GM12878 (cell line): Measurements from ENCODE around the gene RPLP2. TPM values are rescaled to one million over a fixed set of nuclear protein-coding genes. Genes with fewer than 3 reads are reported as not detected.
A peak's percentile ranks its signal among the peaks of the same experiment; 100 is the strongest.

ENCODE experiments used
- ATAC-seq: fragments of 200-7000 bp; cut with Tn5 transposase; 3 replicates; pipeline ENCODE4 v1.9.1; 2020; ENCODE audit warnings: mild to moderate bottlenecking, moderate library complexity
- BruUV-seq: library from RNA; stranded (reverse); fragments of 400-500 nt; replicated peaks from 2 replicates; lab custom pipeline; 2021; lab: Mats Ljungman, UMichigan
- CTCF ChIA-PET: fragments of 300-600 bp; sonication (Branson Sonifier 250); formaldehyde crosslinking; extraction: SDS; loops from one replicate; lab custom pipeline; 2021; ENCODE audit warnings: inconsistent platforms; lab: Yijun Ruan, JAX
- POLR2A ChIA-PET: fragments of 350-600 bp; formaldehyde crosslinking; extraction: SDS; loops from one replicate; lab custom pipeline; 2021; ENCODE audit warnings: inconsistent platforms; lab: Charles Lee
- RAD21 ChIA-PET: fragments of 300-600 bp; sonication (Branson Sonifier 250); formaldehyde crosslinking; loops from one replicate; lab custom pipeline; 2023; ENCODE audit warnings: antibody characterized with exemption; ENCODE audit not compliant: unreplicated experiment; lab: Charles Lee
- SMC1A ChIA-PET: fragments of 300-600 bp; sonication (Branson Sonifier 250); formaldehyde crosslinking; loops from one replicate; lab custom pipeline; 2023; ENCODE audit not compliant: unreplicated experiment, uncharacterized antibody; lab: Charles Lee
- DNase-seq: peaks from one replicate; pipeline ENCODE4 v3.0.0-alpha.2; 2011; ENCODE audit warnings: low read depth, low spot score
- FAIRE-seq: peaks from 3 replicates; lab custom pipeline; 2011; peaks lifted over from hg19 to GRCh38; lab: Jason Lieb, UNC
- H2AFZ ChIP-seq: 2 replicates; pipeline ENCODE4 v1.6.0; 2011; ENCODE audit warnings: low read depth, low read length, control low read depth; ENCODE audit not compliant: control insufficient read depth
- H3K27ac ChIP-seq: 2 replicates; pipeline ENCODE4 v1.5.1; 2011; ENCODE audit warnings: control low read depth; ENCODE audit not compliant: control insufficient read depth, insufficient read depth
- H3K27me3 ChIP-seq, 2 experiments: replicated peaks in 1 of 2; 2 replicates each; pipeline versions ENCODE4 v1.6.0 to v1.6.1; 2011; ENCODE audit warnings: low read length in 1 of 2; ENCODE audit not compliant: control insufficient read depth in 2 of 2, insufficient read depth in 2 of 2
- H3K36me3 ChIP-seq, 2 experiments: 2 replicates each; pipeline ENCODE4 v1.5.1; 2011; ENCODE audit warnings: low read length in 1 of 2; ENCODE audit not compliant: control insufficient read depth in 2 of 2, insufficient read depth in 2 of 2
- H3K4me1 ChIP-seq: 2 replicates; pipeline ENCODE4 v1.6.1; 2011; ENCODE audit warnings: mild to moderate bottlenecking, low read length, moderate library complexity, mixed read lengths; ENCODE audit not compliant: control insufficient read depth, insufficient read depth
- H3K4me2 ChIP-seq: 2 replicates; pipeline ENCODE4 v1.6.0; 2011; ENCODE audit warnings: control low read depth; ENCODE audit not compliant: control insufficient read depth, insufficient read depth
- H3K4me3 ChIP-seq: fragments of 200-600 bp; sonication (generic); 2 replicates; pipeline ENCODE4 v1.5.1; 2016
- H3K79me2 ChIP-seq: 2 replicates; pipeline ENCODE4 v1.6.0; 2011; ENCODE audit warnings: low read length; ENCODE audit not compliant: control insufficient read depth, insufficient read depth
- H3K9ac ChIP-seq: 2 replicates; pipeline ENCODE4 v1.8.0; 2011; ENCODE audit warnings: low read length, control low read depth, mixed read lengths; ENCODE audit not compliant: control insufficient read depth, insufficient read depth
- H3K9me3 ChIP-seq: replicated peaks from 3 replicates; pipeline ENCODE4 v1.5.1; 2011; ENCODE audit warnings: mild to moderate bottlenecking, low read length; ENCODE audit not compliant: control insufficient read depth, insufficient read depth
- H4K20me1 ChIP-seq: 2 replicates; pipeline ENCODE4 v1.6.0; 2011; ENCODE audit not compliant: control insufficient read depth, insufficient read depth
- ATF3 ChIP-seq: IDR thresholded peaks from 2 replicates; pipeline ENCODE4 v1.6.1; 2011; ENCODE audit warnings: low read depth, mild to moderate bottlenecking, low read length, moderate library complexity, borderline replicate concordance; ENCODE audit errors: extremely low read depth
- JUND ChIP-seq: IDR thresholded peaks from 2 replicates; pipeline ENCODE4 v1.6.1; 2012; ENCODE audit warnings: low read depth, mild to moderate bottlenecking, low read length, improper control_type of control experiment, moderate library complexity
- MTA3 ChIP-seq: IDR thresholded peaks from 2 replicates; pipeline ENCODE4 v1.6.1; 2012; ENCODE audit warnings: low read length, inconsistent platforms, borderline replicate concordance
- MYB ChIP-seq: fragments of 150-350 bp; IDR thresholded peaks from 2 replicates; pipeline ENCODE4 v1.6.1; 2014; ENCODE audit warnings: mild to moderate bottlenecking, low read depth, low read length, borderline replicate concordance
- NFXL1 ChIP-seq: fragments of 450-650 bp; IDR thresholded peaks from 2 replicates; pipeline ENCODE4 v1.6.1; 2017; ENCODE audit warnings: antibody characterized with exemption, mild to moderate bottlenecking, borderline replicate concordance
- PAX8 ChIP-seq: fragments of 450-650 bp; IDR thresholded peaks from 2 replicates; pipeline ENCODE4 v1.6.1; 2017; ENCODE audit warnings: mild to moderate bottlenecking, moderate library complexity
- POLR2A ChIP-seq: IDR thresholded peaks from 2 replicates; pipeline ENCODE4 v1.6.1; 2011; ENCODE audit warnings: low read depth, mild to moderate bottlenecking, low read length
- RFX5 ChIP-seq: IDR thresholded peaks from 2 replicates; pipeline ENCODE4 v1.6.1; 2011; ENCODE audit warnings: low read depth, low read length, improper control_type of control experiment
- WGBS: methylation state at CpG from one replicate; pipeline ENCODE4 v1.1.6; 2016; ENCODE audit warnings: low lambda C conversion rate; ENCODE audit not compliant: insufficient replicate concordance, insufficient coverage; ENCODE audit errors: missing lambda C conversion rate; 5-methylcytosine and 5-hydroxymethylcytosine counted together
- in situ Hi-C: fragments of 300-500 bp; cut with MboI; formaldehyde crosslinking; loops from 9 replicates; pipeline ENCODE4 v1.14.3; 2018; ENCODE audit warnings: mixed read lengths
- intact Hi-C: fragments of 100-400 bp; cut with micrococcal nuclease; formaldehyde crosslinking; loops from one replicate; pipeline ENCODE4 v1.14.2; 2022; ENCODE audit not compliant: unreplicated experiment
- polyA plus RNA-seq, 11 experiments: library from polyadenylated mRNA; depleted of rRNA in 4 of 11; unstranded in 6 of 11; stranded (reverse) in 5 of 11; fragments of >200 nt; fragmentation: Nextera tagmentation in 4 of 11; fragmentation: Illumina TruSeq in 1 of 11; extraction: Ambion mirVana in 4 of 11; extraction: Trizol in 1 of 11; gene quantifications; 1 replicate in 1 of 11; 2 replicates in 10 of 11; pipeline versions ENCODE4 v1.2.1 to v1.2.3, GENCODE V29; 2011 to 2016; ENCODE audit warnings: inconsistent platforms in 2 of 11, missing spikeins in 2 of 11, low read depth in 1 of 11
- total RNA-seq, 4 experiments: library from RNA; depleted of rRNA in 3 of 4; stranded (reverse); fragments of >200 nt in 3 of 4; fragmentation: Illumina TruSeq in 1 of 4; extraction: Trizol in 1 of 4; gene quantifications; 2 replicates each; pipeline versions ENCODE4 v1.2.1 to v1.2.3, GENCODE V29; 2013 to 2021
- TF ChIP-seq, protein P1 (sequence below): fragments of 450-650 bp; IDR thresholded peaks from 2 replicates; pipeline ENCODE4 v1.6.1; 2017; ENCODE audit warnings: mild to moderate bottlenecking, moderate library complexity
- TF ChIP-seq, protein P2 (sequence below): fragments of 450-650 bp; IDR thresholded peaks from 2 replicates; pipeline ENCODE4 v1.6.1; 2018; ENCODE audit warnings: mild to moderate bottlenecking, low read depth, moderate library complexity; ENCODE audit not compliant: partially characterized antibody

Gene RPLP2
- total and polyA plus RNA-seq, 10 of the 15 experiments (the other 5 are each of a cell fraction or from before 2014, with no cell fraction given), result 488 to 3,558 (median 1,481) TPM

GRCh38 chr11:812390-812789 lies 2.6 kb downstream of the RPLP2 start:
- no peak overlapping the region for H3K4me3 ChIP-seq
- no peak for FAIRE-seq
- no peak overlapping the region for H3K27ac ChIP-seq
- peaks cover 7% of the 10 kb centered on the region; the same call in 1 of the 2 replicates for H3K4me1 ChIP-seq
- intact Hi-C loops (no loop called here), in situ Hi-C loops (loop anchor here (25.0 kb wide), 1 partner anchor 1575 kb away; the partner anchor contains the start of gene CD81)
- 97% methylated on average over 3 of the region's 3 CpGs for WGBS
- no peak for ATAC-seq
- peaks cover 8% of the 10 kb centered on the region; the same call in 1 of the 2 replicates for H4K20me1 ChIP-seq
- ChIA-PET POLR2A (no interaction called here), RAD21 (no interaction called here), CTCF (no interaction called here), SMC1A (no interaction called here)
- BruUV-seq, result no TSS peak
- no peak overlapping the region for H2AFZ ChIP-seq
- no peak overlapping the region; the same call in 1 of the 2 replicates for H3K9ac ChIP-seq
- peak overlapping the region; percentile 15 for H3K4me2 ChIP-seq
- H3K9me3 ChIP-seq, result no peaks in the 10 kb centered on the region
- H3K27me3 ChIP-seq, result no peaks in the 10 kb centered on the region
- TF ChIP-seq MYB (no peak), RFX5 (no peak), POLR2A (peak; percentile 42; the same call in 1 of the 2 replicates), PAX8 (no peak)
- DNase-seq, result no peak
- peaks cover 38% of the 10 kb centered on the region for H3K79me2 ChIP-seq
- peaks cover 8 to 28% of the 10 kb centered on the region in 2 experiments; a peak in 3 of 4 replicates for H3K36me3 ChIP-seq

- POLR2A ChIA-PET, result no interaction called here
- 97% methylated on average over 6 of the region's 6 CpGs for WGBS
- no peak for FAIRE-seq
- TF ChIP-seq MTA3 (no peak), JUND (no peak), ATF3 (no peak), PAX8 (no peak), NFXL1 (no peak)
- TF ChIP-seq, protein P1, sequence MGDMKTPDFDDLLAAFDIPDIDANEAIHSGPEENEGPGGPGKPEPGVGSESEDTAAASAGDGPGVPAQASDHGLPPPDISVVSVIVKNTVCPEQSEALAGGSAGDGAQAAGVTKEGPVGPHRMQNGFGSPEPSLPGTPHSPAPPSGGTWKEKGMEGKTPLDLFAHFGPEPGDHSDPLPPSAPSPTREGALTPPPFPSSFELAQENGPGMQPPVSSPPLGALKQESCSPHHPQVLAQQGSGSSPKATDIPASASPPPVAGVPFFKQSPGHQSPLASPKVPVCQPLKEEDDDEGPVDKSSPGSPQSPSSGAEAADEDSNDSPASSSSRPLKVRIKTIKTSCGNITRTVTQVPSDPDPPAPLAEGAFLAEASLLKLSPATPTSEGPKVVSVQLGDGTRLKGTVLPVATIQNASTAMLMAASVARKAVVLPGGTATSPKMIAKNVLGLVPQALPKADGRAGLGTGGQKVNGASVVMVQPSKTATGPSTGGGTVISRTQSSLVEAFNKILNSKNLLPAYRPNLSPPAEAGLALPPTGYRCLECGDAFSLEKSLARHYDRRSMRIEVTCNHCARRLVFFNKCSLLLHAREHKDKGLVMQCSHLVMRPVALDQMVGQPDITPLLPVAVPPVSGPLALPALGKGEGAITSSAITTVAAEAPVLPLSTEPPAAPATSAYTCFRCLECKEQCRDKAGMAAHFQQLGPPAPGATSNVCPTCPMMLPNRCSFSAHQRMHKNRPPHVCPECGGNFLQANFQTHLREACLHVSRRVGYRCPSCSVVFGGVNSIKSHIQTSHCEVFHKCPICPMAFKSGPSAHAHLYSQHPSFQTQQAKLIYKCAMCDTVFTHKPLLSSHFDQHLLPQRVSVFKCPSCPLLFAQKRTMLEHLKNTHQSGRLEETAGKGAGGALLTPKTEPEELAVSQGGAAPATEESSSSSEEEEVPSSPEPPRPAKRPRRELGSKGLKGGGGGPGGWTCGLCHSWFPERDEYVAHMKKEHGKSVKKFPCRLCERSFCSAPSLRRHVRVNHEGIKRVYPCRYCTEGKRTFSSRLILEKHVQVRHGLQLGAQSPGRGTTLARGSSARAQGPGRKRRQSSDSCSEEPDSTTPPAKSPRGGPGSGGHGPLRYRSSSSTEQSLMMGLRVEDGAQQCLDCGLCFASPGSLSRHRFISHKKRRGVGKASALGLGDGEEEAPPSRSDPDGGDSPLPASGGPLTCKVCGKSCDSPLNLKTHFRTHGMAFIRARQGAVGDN, result no peak
- TF ChIP-seq, protein P2, sequence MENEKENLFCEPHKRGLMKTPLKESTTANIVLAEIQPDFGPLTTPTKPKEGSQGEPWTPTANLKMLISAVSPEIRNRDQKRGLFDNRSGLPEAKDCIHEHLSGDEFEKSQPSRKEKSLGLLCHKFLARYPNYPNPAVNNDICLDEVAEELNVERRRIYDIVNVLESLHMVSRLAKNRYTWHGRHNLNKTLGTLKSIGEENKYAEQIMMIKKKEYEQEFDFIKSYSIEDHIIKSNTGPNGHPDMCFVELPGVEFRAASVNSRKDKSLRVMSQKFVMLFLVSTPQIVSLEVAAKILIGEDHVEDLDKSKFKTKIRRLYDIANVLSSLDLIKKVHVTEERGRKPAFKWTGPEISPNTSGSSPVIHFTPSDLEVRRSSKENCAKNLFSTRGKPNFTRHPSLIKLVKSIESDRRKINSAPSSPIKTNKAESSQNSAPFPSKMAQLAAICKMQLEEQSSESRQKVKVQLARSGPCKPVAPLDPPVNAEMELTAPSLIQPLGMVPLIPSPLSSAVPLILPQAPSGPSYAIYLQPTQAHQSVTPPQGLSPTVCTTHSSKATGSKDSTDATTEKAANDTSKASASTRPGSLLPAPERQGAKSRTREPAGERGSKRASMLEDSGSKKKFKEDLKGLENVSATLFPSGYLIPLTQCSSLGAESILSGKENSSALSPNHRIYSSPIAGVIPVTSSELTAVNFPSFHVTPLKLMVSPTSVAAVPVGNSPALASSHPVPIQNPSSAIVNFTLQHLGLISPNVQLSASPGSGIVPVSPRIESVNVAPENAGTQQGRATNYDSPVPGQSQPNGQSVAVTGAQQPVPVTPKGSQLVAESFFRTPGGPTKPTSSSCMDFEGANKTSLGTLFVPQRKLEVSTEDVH, result no peak
Observed at GRCh38 chr11:813072-813455, 3.3 kb downstream of the RPLP2 start.

More at GRCh38 chr11:813072-813455, 3.3 kb downstream of the RPLP2 start:
- H3K36me3 ChIP-seq, result peaks cover 8 to 28% of the 10 kb centered on the region in 2 experiments; a peak in 3 of 4 replicates
- ChIA-PET CTCF (no interaction called here), RAD21 (no interaction called here), SMC1A (no interaction called here)
- BruUV-seq, result no TSS peak
- intact Hi-C loops, result no loop called here
- H3K4me1 ChIP-seq, result peaks cover 7% of the 10 kb centered on the region; the same call in 1 of the 2 replicates
- no peaks in the 10 kb centered on the region for H3K9me3 ChIP-seq
- no peak overlapping the region for H3K9ac ChIP-seq
- in situ Hi-C loops, result loop anchor here (25.0 kb wide), 1 partner anchor 1574 kb away; the partner anchor contains the start of gene CD81
- H3K4me3 ChIP-seq, result no peak overlapping the region
- no peaks in the 10 kb centered on the region for H3K27me3 ChIP-seq
- no peak for ATAC-seq
- DNase-seq, result no peak
- H3K27ac ChIP-seq, result no peak overlapping the region
- peaks cover 8% of the 10 kb centered on the region; the same call in 1 of the 2 replicates for H4K20me1 ChIP-seq
- no peak overlapping the region for H2AFZ ChIP-seq
- H3K79me2 ChIP-seq, result peaks cover 36% of the 10 kb centered on the region
- H3K4me2 ChIP-seq, result no peak overlapping the region
